ENCODE results near the gene PPTC7.
"Not testable (repeated sequence)": the region's sequence is repeated elsewhere in the genome, so short reads cannot be mapped to it uniquely, and the experiment has no call there.

Gene PPTC7

GRCh38 chr12:110530511-110530910 lies 52.6 kb downstream of the PPTC7 start:
- Histone ChIP-seq H3K27ac (no peak overlapping the region), H3K27me3 (replicated peaks) (no peaks in the 10 kb centered on the region), H3K36me3 (replicated peaks) (no peaks in the 10 kb centered on the region), H3K4me3 (ENCODE audit: low read depth, low read length) (no peak overlapping the region)
- TF ChIP-seq, protein P1, sequence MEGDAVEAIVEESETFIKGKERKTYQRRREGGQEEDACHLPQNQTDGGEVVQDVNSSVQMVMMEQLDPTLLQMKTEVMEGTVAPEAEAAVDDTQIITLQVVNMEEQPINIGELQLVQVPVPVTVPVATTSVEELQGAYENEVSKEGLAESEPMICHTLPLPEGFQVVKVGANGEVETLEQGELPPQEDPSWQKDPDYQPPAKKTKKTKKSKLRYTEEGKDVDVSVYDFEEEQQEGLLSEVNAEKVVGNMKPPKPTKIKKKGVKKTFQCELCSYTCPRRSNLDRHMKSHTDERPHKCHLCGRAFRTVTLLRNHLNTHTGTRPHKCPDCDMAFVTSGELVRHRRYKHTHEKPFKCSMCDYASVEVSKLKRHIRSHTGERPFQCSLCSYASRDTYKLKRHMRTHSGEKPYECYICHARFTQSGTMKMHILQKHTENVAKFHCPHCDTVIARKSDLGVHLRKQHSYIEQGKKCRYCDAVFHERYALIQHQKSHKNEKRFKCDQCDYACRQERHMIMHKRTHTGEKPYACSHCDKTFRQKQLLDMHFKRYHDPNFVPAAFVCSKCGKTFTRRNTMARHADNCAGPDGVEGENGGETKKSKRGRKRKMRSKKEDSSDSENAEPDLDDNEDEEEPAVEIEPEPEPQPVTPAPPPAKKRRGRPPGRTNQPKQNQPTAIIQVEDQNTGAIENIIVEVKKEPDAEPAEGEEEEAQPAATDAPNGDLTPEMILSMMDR (IDR thresholded peaks at IDR 0.05; ENCODE audit: low read depth, low read length, missing control alignments): no peak
- no peak for DNase-seq
- in situ Hi-C loops (cut with HindIII; ENCODE audit: low pct_ligation_motif_present, low sequenced_read_pairs): no loop called here

DNA sequence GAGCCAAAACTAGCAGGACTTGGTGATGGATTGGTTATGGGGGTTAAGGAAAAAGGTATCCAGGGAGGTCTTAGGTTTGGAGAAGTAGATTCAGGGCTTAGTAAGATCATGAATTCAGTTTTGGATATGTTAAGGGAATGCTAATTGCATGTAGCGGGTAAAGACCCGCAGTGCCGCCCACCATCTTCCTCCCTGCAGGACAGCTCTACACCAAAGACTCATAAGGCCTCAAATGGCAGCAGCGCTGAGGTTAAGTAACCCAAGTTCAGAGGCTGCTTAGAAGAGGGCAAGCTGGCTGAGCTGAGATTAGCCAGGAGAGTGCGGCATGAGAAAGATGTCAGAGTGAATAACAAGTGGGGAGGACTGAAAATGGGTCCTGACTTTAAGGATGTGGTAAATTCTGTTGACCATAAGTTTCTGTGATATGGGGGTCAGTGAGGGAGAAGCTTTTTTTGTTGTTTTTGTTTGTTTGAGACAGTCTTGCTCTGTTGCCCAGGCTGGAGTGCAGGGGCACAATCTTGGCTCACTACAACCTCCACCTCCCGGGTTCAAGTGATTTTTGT lies 54.8 kb downstream of the PPTC7 start:
- in situ Hi-C loops (cut with HindIII; ENCODE audit: low pct_ligation_motif_present, low sequenced_read_pairs): no loop called here
- Histone ChIP-seq H3K36me3 (replicated peaks) (no peaks in the 10 kb centered on the region), H3K4me3 (ENCODE audit: low read depth, low read length) (no peak overlapping the region), H3K27me3 (replicated peaks) (no peaks in the 10 kb centered on the region), H3K27ac (no peak overlapping the region)
- TF ChIP-seq, protein P1 (IDR thresholded peaks at IDR 0.05; ENCODE audit: low read depth, low read length, missing control alignments): no peak
- no peak for DNase-seq

DNA sequence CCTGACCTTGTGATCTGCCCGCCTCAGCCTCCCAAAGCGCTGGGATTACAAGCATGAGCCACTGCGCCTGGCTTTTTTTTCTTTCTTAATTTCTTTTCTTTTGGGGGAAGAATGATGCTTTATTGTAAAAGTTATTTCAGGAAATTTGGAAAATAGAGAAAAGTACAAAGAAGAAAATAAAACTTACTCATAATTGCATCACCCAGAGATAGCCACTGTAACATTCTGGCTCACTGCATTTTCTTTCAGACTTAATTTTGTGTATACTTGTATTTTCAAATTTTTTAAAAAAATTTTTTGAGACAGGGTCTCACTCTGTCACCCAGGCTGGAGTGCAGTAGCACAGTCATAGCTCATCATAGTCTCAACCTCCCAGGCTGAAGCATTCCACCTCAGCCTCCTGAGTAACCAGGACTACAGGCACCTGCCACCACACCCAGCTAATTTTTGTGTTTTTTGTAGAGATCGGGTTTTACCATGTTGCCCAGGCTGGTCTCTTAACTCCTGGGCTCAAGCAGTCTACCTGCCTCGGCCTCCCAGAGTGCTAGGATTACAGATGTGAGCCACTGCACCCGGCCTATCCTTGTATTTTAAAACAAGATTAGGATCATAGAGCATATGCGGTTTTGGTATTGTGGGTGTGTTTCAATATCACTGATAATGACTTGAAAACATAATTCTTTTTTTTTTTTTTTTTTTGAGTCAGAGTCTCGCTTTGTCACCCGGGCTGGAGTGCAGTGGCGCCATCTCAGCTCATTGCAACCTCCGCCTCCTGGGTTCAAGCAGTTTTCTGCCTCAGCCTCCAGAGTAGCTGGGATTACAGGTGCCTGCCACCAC lies 62.0 kb downstream of the PPTC7 start:
- not testable (repeated sequence) for H3K27ac ChIP-seq; H3K4me3 ChIP-seq (ENCODE audit: low read depth, low read length); DNase-seq; H3K36me3 ChIP-seq (replicated peaks); H3K27me3 ChIP-seq (replicated peaks)
- in situ Hi-C loops (cut with HindIII; ENCODE audit: low pct_ligation_motif_present, low sequenced_read_pairs): loop anchor here (25.0 kb wide), 1 partner anchor 91 kb away; the partner anchor contains the start of gene TCTN1

DNA sequence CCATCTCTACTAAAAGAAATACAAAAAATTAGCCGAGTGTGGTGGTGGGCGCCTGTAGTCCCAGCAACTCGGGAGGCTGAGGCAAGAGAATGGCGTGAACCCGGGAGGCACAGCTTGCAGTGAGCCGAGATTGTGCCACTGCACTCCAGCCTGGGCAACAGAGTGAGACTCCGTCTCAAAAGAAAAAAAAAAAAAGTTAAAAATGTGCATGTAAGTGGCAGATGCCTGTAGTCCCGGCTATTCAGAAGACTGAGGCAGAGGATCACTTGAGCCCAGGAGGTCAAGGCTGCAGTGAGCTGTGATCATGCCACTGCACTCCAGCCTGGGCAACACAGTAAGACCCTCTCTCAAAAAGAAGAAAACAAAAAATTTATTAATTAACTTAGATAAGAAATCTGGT lies 65.1 kb downstream of the PPTC7 start:
- not testable (repeated sequence) for H3K4me3 ChIP-seq (ENCODE audit: low read depth, low read length); H3K27me3 ChIP-seq (replicated peaks); DNase-seq; H3K36me3 ChIP-seq (replicated peaks); H3K27ac ChIP-seq
- in situ Hi-C loops (cut with HindIII; ENCODE audit: low pct_ligation_motif_present, low sequenced_read_pairs): loop anchor here (25.0 kb wide), 1 partner anchor 94 kb away; the partner anchor contains the start of gene TCTN1

- no peaks in the 10 kb centered on the region for H3K36me3 ChIP-seq (replicated peaks)
- TF ChIP-seq, protein P1 (IDR thresholded peaks at IDR 0.05; ENCODE audit: low read depth, low read length, missing control alignments): no peak
- H3K27me3 ChIP-seq (replicated peaks): no peaks in the 10 kb centered on the region
- DNase-seq: no peak
- H3K27ac ChIP-seq: no peak overlapping the region
- in situ Hi-C loops (cut with HindIII; ENCODE audit: low pct_ligation_motif_present, low sequenced_read_pairs): loop anchor here (25.0 kb wide), 1 partner anchor 95 kb away; the partner anchor contains the start of gene TCTN1
- H3K4me3 ChIP-seq (ENCODE audit: low read depth, low read length): no peak overlapping the region
Measured at GRCh38 chr12:110516995-110517394, 66.1 kb downstream of the PPTC7 start.

- TF ChIP-seq, protein P1 (IDR thresholded peaks at IDR 0.05; ENCODE audit: low read depth, low read length, missing control alignments): no peak
- Histone ChIP-seq H3K27me3 (replicated peaks) (no peaks in the 10 kb centered on the region), H3K36me3 (replicated peaks) (no peaks in the 10 kb centered on the region), H3K27ac (no peak overlapping the region), H3K4me3 (ENCODE audit: low read depth, low read length) (no peak overlapping the region)
- DNase-seq: no peak
- in situ Hi-C loops (cut with HindIII; ENCODE audit: low pct_ligation_motif_present, low sequenced_read_pairs): loop anchor here (25.0 kb wide), 1 partner anchor 98 kb away; the partner anchor contains the start of gene TCTN1
Measured at GRCh38 chr12:110514363-110514762, 68.8 kb downstream of the PPTC7 start.

Measured in brain microvascular endothelial cell (primary cell).